Keratinocyte (primary cell): ENCODE results near the gene GPR176. TPM values are rescaled to one million over a fixed set of nuclear protein-coding genes. Genes with fewer than 3 reads are reported as not detected.

Experiments
- DNase-seq: peaks from one replicate; pipeline ENCODE4 v3.0.0-alpha.2; 2011; ENCODE audit warnings: low read depth, missing footprints, low spot score
- FAIRE-seq: peaks from 2 replicates; lab custom pipeline; 2011; peaks lifted over from hg19 to GRCh38; lab: Jason Lieb, UNC
- H2AFZ ChIP-seq: 2 replicates; pipeline ENCODE4 v1.6.0; 2012; ENCODE audit warnings: low read length, control low read depth, inconsistent platforms; ENCODE audit not compliant: control insufficient read depth
- H3K27ac ChIP-seq: 2 replicates; pipeline ENCODE4 v1.5.1; 2011; ENCODE audit warnings: low read length; ENCODE audit not compliant: control insufficient read depth, insufficient read depth
- H3K27me3 ChIP-seq: 3 replicates; pipeline ENCODE4 v1.6.0; 2011; ENCODE audit warnings: low read length; ENCODE audit not compliant: control insufficient read depth, insufficient read depth; ENCODE audit errors: extremely low read depth
- H3K36me3 ChIP-seq, 2 experiments: 2 replicates in 1 of 2; 3 replicates in 1 of 2; pipeline ENCODE4 v1.5.1; 2011; ENCODE audit warnings: low read length in 2 of 2, mild to moderate bottlenecking in 1 of 2; ENCODE audit not compliant: control insufficient read depth in 2 of 2, insufficient read depth in 2 of 2; ENCODE audit errors: extremely low read depth in 1 of 2
- H3K4me1 ChIP-seq: 3 replicates; pipeline ENCODE4 v1.5.1; 2011; ENCODE audit warnings: low read length; ENCODE audit not compliant: control insufficient read depth, insufficient read depth; ENCODE audit errors: extremely low read depth
- H3K4me2 ChIP-seq: 3 replicates; pipeline ENCODE4 v1.6.0; 2011; ENCODE audit warnings: low read depth, low read length; ENCODE audit not compliant: control insufficient read depth, insufficient read depth; ENCODE audit errors: extremely low read depth
- H3K4me3 ChIP-seq, 3 experiments: fragments of 200-600 bp in 1 of 3; sonication (generic) in 1 of 3; 2 replicates in 2 of 3; 3 replicates in 1 of 3; pipeline ENCODE4 v1.5.1; 2011 to 2016; ENCODE audit warnings: low read length in 3 of 3, mild to moderate bottlenecking in 3 of 3, control low read depth in 2 of 3, inconsistent platforms in 1 of 3, low read depth in 1 of 3, mixed read lengths in 1 of 3, mixed run types in 1 of 3, moderate library complexity in 1 of 3; ENCODE audit not compliant: control insufficient read depth in 2 of 3, insufficient read depth in 2 of 3; ENCODE audit errors: extremely low read depth in 1 of 3
- H3K79me2 ChIP-seq: 2 replicates; pipeline ENCODE4 v1.6.0; 2012; ENCODE audit warnings: low read length; ENCODE audit not compliant: control insufficient read depth, insufficient read depth
- H3K9ac ChIP-seq: 3 replicates; pipeline ENCODE4 v1.6.0; 2011; ENCODE audit warnings: low read length; ENCODE audit not compliant: control insufficient read depth, insufficient read depth; ENCODE audit errors: extremely low read depth
- H3K9me1 ChIP-seq: 3 replicates; pipeline ENCODE4 v1.6.0; 2011; ENCODE audit warnings: low read length; ENCODE audit not compliant: control insufficient read depth, insufficient read depth; ENCODE audit errors: extremely low read depth
- H3K9me3 ChIP-seq: 2 replicates; pipeline ENCODE4 v1.5.1; 2012; ENCODE audit warnings: low read depth, low read length; ENCODE audit not compliant: control insufficient read depth
- H4K20me1 ChIP-seq: 3 replicates; pipeline ENCODE4 v1.6.0; 2011; ENCODE audit warnings: low read length; ENCODE audit not compliant: control insufficient read depth, insufficient read depth; ENCODE audit errors: extremely low read depth
- EZH2 ChIP-seq: IDR thresholded peaks from one replicate; pipeline ENCODE4 v1.6.1; 2012; ENCODE audit warnings: inconsistent platforms, mild to moderate bottlenecking, low read length, moderate library complexity
- dilution Hi-C: fragments of 300-500 bp; cut with MboI; formaldehyde crosslinking; loops from one replicate; pipeline ENCODE4 v1.7.0; 2020; ENCODE audit warnings: low sequenced_read_pairs; ENCODE audit not compliant: extremely low pct_ligation_motif_present
- polyA plus RNA-seq, 5 experiments: library from polyadenylated mRNA; depleted of rRNA in 3 of 5; stranded (reverse) in 3 of 5; stranded (forward) in 1 of 5; unstranded in 1 of 5; fragments of >200 nt; gene quantifications; 1 replicate in 1 of 5; 2 replicates in 3 of 5; 3 replicates in 1 of 5; pipeline versions ENCODE4 v1.2.1 to v1.2.3, GENCODE V29; 2011 to 2012; ENCODE audit warnings: missing spikeins in 2 of 5, low read depth in 1 of 5, low replicate concordance in 1 of 5
- TF ChIP-seq, protein P1 (sequence below), 3 experiments: IDR thresholded peaks in 1 of 3; conservative IDR thresholded peaks in 1 of 3; optimal IDR thresholded peaks in 1 of 3; 2 replicates in 2 of 3; 3 replicates in 1 of 3; pipeline versions ENCODE3 to v1.5.1; 2011; ENCODE audit warnings: low read length in 3 of 3, mild to moderate bottlenecking in 3 of 3, moderate library complexity in 2 of 3, control low read depth in 1 of 3, inconsistent platforms in 1 of 3; ENCODE audit not compliant: insufficient read depth in 2 of 3; ENCODE audit errors: extremely low read depth in 1 of 3

The GPR176 gene
- polyA plus RNA-seq, 1 donor (not counting 4 experiments of a cell fraction or from before 2014, with no cell fraction given) = 12.5 TPM

DNA sequence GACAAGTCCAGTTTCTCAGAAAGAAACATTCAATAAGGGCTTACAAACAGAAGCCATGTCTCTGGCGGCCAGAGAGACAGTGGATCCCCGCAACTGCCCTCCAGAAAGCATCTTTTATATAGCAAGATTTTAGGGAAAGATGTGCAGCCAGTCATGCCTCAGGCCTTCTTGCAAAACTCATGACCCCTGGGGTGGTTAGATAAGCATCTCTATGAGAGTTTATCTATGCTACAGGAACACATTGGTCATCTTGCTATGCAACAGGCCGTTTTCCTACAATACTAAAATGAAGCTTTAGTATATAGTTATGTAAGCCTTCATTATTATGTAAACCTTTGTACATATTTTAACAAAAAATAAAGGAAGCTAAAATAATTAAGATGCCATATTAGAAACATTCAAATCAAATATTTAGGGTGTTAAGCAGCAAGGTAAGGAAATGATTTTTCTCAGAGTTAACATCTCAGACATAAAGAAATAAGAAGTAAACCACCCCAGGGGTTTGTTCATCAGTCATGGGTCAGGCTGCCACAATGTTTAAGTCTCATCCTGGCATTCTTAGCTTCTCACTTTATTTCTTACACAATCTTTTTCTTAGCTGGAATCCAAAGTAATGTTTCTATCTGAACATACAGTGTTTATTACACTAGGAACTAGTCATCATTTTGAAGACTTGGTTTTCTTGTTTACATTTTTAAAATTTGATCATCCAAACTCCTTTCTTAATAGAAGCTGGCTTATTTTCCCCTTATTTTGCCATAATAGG is 131.1 kb downstream of the GPR176 start:
- no peak overlapping the region for H3K4me3 ChIP-seq
- no peaks in the 10 kb centered on the region for H3K79me2 ChIP-seq
- no peaks in the 10 kb centered on the region for H3K9me3 ChIP-seq
- dilution Hi-C loops = no loop called here
- H2AFZ ChIP-seq = no peak overlapping the region
- H3K4me1 ChIP-seq = peaks cover 4% of the 10 kb centered on the region
- DNase-seq (no peak), FAIRE-seq (no peak)
- H3K9me1 ChIP-seq = no peaks in the 10 kb centered on the region
- H3K27me3 ChIP-seq = no peaks in the 10 kb centered on the region
- no peak overlapping the region for H3K9ac ChIP-seq
- no peaks in the 10 kb centered on the region for H3K36me3 ChIP-seq
- TF ChIP-seq, protein P1, sequence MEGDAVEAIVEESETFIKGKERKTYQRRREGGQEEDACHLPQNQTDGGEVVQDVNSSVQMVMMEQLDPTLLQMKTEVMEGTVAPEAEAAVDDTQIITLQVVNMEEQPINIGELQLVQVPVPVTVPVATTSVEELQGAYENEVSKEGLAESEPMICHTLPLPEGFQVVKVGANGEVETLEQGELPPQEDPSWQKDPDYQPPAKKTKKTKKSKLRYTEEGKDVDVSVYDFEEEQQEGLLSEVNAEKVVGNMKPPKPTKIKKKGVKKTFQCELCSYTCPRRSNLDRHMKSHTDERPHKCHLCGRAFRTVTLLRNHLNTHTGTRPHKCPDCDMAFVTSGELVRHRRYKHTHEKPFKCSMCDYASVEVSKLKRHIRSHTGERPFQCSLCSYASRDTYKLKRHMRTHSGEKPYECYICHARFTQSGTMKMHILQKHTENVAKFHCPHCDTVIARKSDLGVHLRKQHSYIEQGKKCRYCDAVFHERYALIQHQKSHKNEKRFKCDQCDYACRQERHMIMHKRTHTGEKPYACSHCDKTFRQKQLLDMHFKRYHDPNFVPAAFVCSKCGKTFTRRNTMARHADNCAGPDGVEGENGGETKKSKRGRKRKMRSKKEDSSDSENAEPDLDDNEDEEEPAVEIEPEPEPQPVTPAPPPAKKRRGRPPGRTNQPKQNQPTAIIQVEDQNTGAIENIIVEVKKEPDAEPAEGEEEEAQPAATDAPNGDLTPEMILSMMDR (optimal IDR thresholded peaks at IDR 0.05 in 1 of 3, IDR thresholded peaks at IDR 0.05 in 1 of 3, conservative IDR thresholded peaks at IDR 0.05 in 1 of 3; ENCODE audit: extremely low read depth in 1 of 3, insufficient read depth in 2 of 3, low read length in 3 of 3) = no peak
- no peak for TF ChIP-seq EZH2
- H3K4me2 ChIP-seq = no peak overlapping the region
- no peaks in the 10 kb centered on the region for H4K20me1 ChIP-seq
- no peak overlapping the region for H3K27ac ChIP-seq

- Histone ChIP-seq H3K36me3 (no peaks in the 10 kb centered on the region), H3K4me3 (no peak overlapping the region), H3K27ac (no peak overlapping the region), H3K27me3 (no peaks in the 10 kb centered on the region), H3K4me2 (no peak overlapping the region), H3K79me2 (peaks cover 7% of the 10 kb centered on the region), H3K9me3 (no peaks in the 10 kb centered on the region), H2AFZ (no peak overlapping the region), H3K9me1 (no peaks in the 10 kb centered on the region), H3K4me1 (peaks cover 11% of the 10 kb centered on the region), H4K20me1 (no peaks in the 10 kb centered on the region), H3K9ac (no peak overlapping the region)
- DNase-seq (no peak), FAIRE-seq (no peak)
- TF ChIP-seq, protein P1 (optimal IDR thresholded peaks at IDR 0.05 in 1 of 3, IDR thresholded peaks at IDR 0.05 in 1 of 3, conservative IDR thresholded peaks at IDR 0.05 in 1 of 3; ENCODE audit: extremely low read depth in 1 of 3, insufficient read depth in 2 of 3, low read length in 3 of 3) = no peak
- TF ChIP-seq EZH2 = no peak
- dilution Hi-C loops = no loop called here
These were observed 132.0 kb downstream of the GPR176 start for GRCh38 chr15:39788108-39788507.
